HepG2 (cell line): ENCODE results near the gene FLYWCH1. TPM values are rescaled to one million over a fixed set of nuclear protein-coding genes. Genes with fewer than 3 reads are reported as not detected.

Source experiments
- ATAC-seq: fragments of 200-7000 bp; cut with Tn5 transposase; 3 replicates; pipeline ENCODE4 v1.9.1; 2020; ENCODE audit warnings: mild to moderate bottlenecking, moderate library complexity
- BruUV-seq: library from RNA; stranded (reverse); fragments of 400-500 nt; replicated peaks from 2 replicates; lab custom pipeline; 2021; lab: Mats Ljungman, UMichigan
- CTCF ChIA-PET: fragments of 300-600 bp; formaldehyde crosslinking; extraction: SDS; loops from one replicate; lab custom pipeline; 2021; ENCODE audit warnings: low total read pairs, inconsistent platforms, low intra/inter-chr PET ratio; lab: Yijun Ruan, JAX
- POLR2A ChIA-PET: fragments of 350-600 bp; sonication (Branson Sonifier 250); formaldehyde crosslinking; loops from one replicate; lab custom pipeline; 2020; ENCODE audit warnings: antibody characterized with exemption, inconsistent platforms; lab: Yijun Ruan, JAX
- DNase-seq: peaks from one replicate; pipeline ENCODE4 v3.0.0-alpha.2; 2015; ENCODE audit warnings: low spot score
- FAIRE-seq: peaks from 3 replicates; lab custom pipeline; 2011; peaks lifted over from hg19 to GRCh38; lab: Jason Lieb, UNC
- H2AFZ ChIP-seq: one replicate; pipeline ENCODE4 v1.6.1; 2011; ENCODE audit warnings: low read length, inconsistent platforms
- H3K27ac ChIP-seq: fragments of 300-600 bp; 3 replicates; pipeline ENCODE4 v1.8.0; 2011; ENCODE audit warnings: mixed run types, mild to moderate bottlenecking, mixed read lengths, low read length, inconsistent platforms; ENCODE audit not compliant: insufficient read depth; ENCODE audit errors: extremely low read length
- H3K27me3 ChIP-seq, 2 experiments: fragments of 200-600 bp in 1 of 2; 2 replicates in 1 of 2; 3 replicates in 1 of 2; pipeline versions ENCODE4 v1.6.0 to v1.8.0; 2011; ENCODE audit warnings: low read length in 2 of 2, mild to moderate bottlenecking in 2 of 2, moderate library complexity in 2 of 2, inconsistent platforms in 1 of 2; ENCODE audit not compliant: insufficient read depth in 2 of 2, control insufficient read depth in 1 of 2
- H3K36me3 ChIP-seq, 2 experiments: fragments of 200-600 bp in 1 of 2; replicated peaks in 1 of 2; 2 replicates in 1 of 2; 3 replicates in 1 of 2; pipeline versions ENCODE4 v1.5.1 to v1.8.0; 2011; ENCODE audit warnings: low read length in 2 of 2, inconsistent platforms in 1 of 2; ENCODE audit not compliant: insufficient read depth in 2 of 2, control insufficient read depth in 1 of 2
- H3K4me1 ChIP-seq: 2 replicates; pipeline ENCODE4 v1.5.1; 2012; ENCODE audit warnings: low read length, inconsistent platforms; ENCODE audit not compliant: insufficient read depth
- H3K4me2 ChIP-seq: 2 replicates; pipeline ENCODE4 v1.6.0; 2011; ENCODE audit warnings: low read depth, low read length, inconsistent platforms
- H3K4me3 ChIP-seq, 3 experiments: fragments of 200-600 bp in 1 of 3; sonication (generic), shearing (Covaris generic) in 1 of 3; replicated peaks in 1 of 3; 2 replicates each; pipeline ENCODE4 v1.5.1; 2011 to 2016; ENCODE audit warnings: low read length in 3 of 3, inconsistent platforms in 2 of 3, low read depth in 2 of 3, mild to moderate bottlenecking in 2 of 3, control low read depth in 1 of 3, mixed read lengths in 1 of 3; ENCODE audit not compliant: insufficient read depth in 1 of 3
- H3K79me2 ChIP-seq: one replicate; pipeline ENCODE4 v1.6.1; 2011; ENCODE audit warnings: low read length, inconsistent platforms; ENCODE audit not compliant: insufficient read depth
- H3K9ac ChIP-seq: 2 replicates; pipeline ENCODE4 v1.6.0; 2011; ENCODE audit warnings: mild to moderate bottlenecking, low read depth, low read length, inconsistent platforms; ENCODE audit not compliant: insufficient read depth
- H3K9me3 ChIP-seq: 2 replicates; pipeline ENCODE4 v1.5.1; 2012; ENCODE audit warnings: mild to moderate bottlenecking, low read length
- H4K20me1 ChIP-seq: 2 replicates; pipeline ENCODE4 v1.6.0; 2011; ENCODE audit warnings: inconsistent platforms, mild to moderate bottlenecking, low read length, moderate library complexity; ENCODE audit not compliant: insufficient read depth
- KDM2A ChIP-seq: sonication (generic); formaldehyde crosslinking; IDR thresholded peaks from 2 replicates; pipeline ENCODE4 v1.4.0; 2020; ENCODE audit warnings: low read depth, missing genetic modification reagents, borderline replicate concordance
- PATZ1 ChIP-seq: sonication (generic); formaldehyde crosslinking; IDR thresholded peaks from 2 replicates; pipeline ENCODE4 v1.4.0; 2020; ENCODE audit warnings: missing genetic modification reagents
- THRA ChIP-seq: sonication (generic); formaldehyde crosslinking; IDR thresholded peaks from 2 replicates; pipeline ENCODE4 v1.4.0; 2020; ENCODE audit warnings: missing genetic modification reagents, borderline replicate concordance
- ZBTB14 ChIP-seq: sonication (generic); formaldehyde crosslinking; IDR thresholded peaks from 2 replicates; pipeline ENCODE4 v1.4.0; 2020; ENCODE audit warnings: missing genetic modification reagents
- ZFY ChIP-seq: sonication (generic); formaldehyde crosslinking; IDR thresholded peaks from 2 replicates; pipeline ENCODE4 v1.4.0; 2020; ENCODE audit warnings: missing genetic modification reagents
- ZHX1 ChIP-seq: sonication (generic); formaldehyde crosslinking; IDR thresholded peaks from 2 replicates; pipeline ENCODE4 v1.8.1; 2022; ENCODE audit warnings: low read depth, mild to moderate bottlenecking, missing genetic modification reagents
- ZHX2 ChIP-seq, 2 experiments: sonication (generic) in 1 of 2; formaldehyde crosslinking in 1 of 2; IDR thresholded peaks; 2 replicates each; pipeline versions ENCODE4 v1.6.1 to v1.9.0; 2014 to 2022; ENCODE audit warnings: antibody characterized with exemption in 1 of 2, borderline replicate concordance in 1 of 2, inconsistent platforms in 1 of 2, low read depth in 1 of 2, missing genetic modification reagents in 1 of 2
- WGBS: methylation state at CpG from one replicate; pipeline ENCODE4 v1.1.6; 2017; ENCODE audit warnings: low lambda C conversion rate; 5-methylcytosine and 5-hydroxymethylcytosine counted together
- in situ Hi-C: cut with HindIII; loops from 2 replicates; pipeline ENCODE4 v1.10.0; 2017; ENCODE audit warnings: low pct_unique_long_range_greater_than_20kb; ENCODE audit not compliant: extremely low pct_ligation_motif_present
- intact Hi-C: fragments of 100-400 bp; cut with micrococcal nuclease; formaldehyde crosslinking; loops from one replicate; pipeline ENCODE4 v1.10.0; 2022; ENCODE audit not compliant: unreplicated experiment
- polyA plus RNA-seq, 8 experiments: library from polyadenylated mRNA; depleted of rRNA in 3 of 8; stranded (reverse) in 7 of 8; unstranded in 1 of 8; fragments of >200 nt; fragmentation: Illumina TruSeq in 4 of 8; extraction: Trizol in 4 of 8; gene quantifications; 2 replicates each; pipeline versions ENCODE4 v1.2.1 to v1.2.3, GENCODE V29; 2011 to 2016; ENCODE audit warnings: low read depth in 4 of 8, missing spikeins in 1 of 8, mixed read lengths in 1 of 8; ENCODE audit not compliant: insufficient read depth in 1 of 8
- total RNA-seq, 5 experiments: library from RNA; depleted of rRNA; stranded (reverse); fragments of >200 nt; fragmentation: Illumina TruSeq; extraction: Trizol; gene quantifications; 2 replicates each; pipeline ENCODE4 v1.2.3, GENCODE V29; 2016; ENCODE audit warnings: low read depth in 1 of 5

The FLYWCH1 gene
- total and polyA plus RNA-seq, 2 of the 13 experiments (the other 11 are each of a cell fraction or from before 2014, with no cell fraction given): 7.3 to 12.4 TPM

- peak overlapping the region; percentile 56 for H3K4me2 ChIP-seq
- H3K4me3 ChIP-seq: no peak overlapping the region
- no peak overlapping the region for H2AFZ ChIP-seq
- no peaks in the 10 kb centered on the region for H3K9me3 ChIP-seq
- peak; percentile 83 for ATAC-seq
- H3K9ac ChIP-seq: no peak overlapping the region
- H3K4me1 ChIP-seq: 0 out of 2 replicates have a peak, but pooled peaks cover 9% of the 10 kb centered on the region
- FAIRE-seq: peak; percentile 89
- intact Hi-C loops: no loop called here
- H3K27me3 ChIP-seq: no peaks in the 10 kb centered on the region
- POLR2A ChIA-PET: interaction anchor here (0.5 to 1.0 kb wide), 5 partner anchors 15 to 59 kb away, joined by 3 to 6 read pairs (median 4); partner anchors contain the start of gene FLYWCH1
- peak; percentile 74 for DNase-seq
- H4K20me1 ChIP-seq: no peaks in the 10 kb centered on the region
- 37% methylated on average over 6 of the region's 19 CpGs for WGBS
- no peak overlapping the region for H3K27ac ChIP-seq
- CTCF ChIA-PET: interaction anchor here (1.1 to 2.0 kb wide), 4 partner anchors 52 to 88 kb away, joined by 3 to 9 read pairs (median 7); no protein-coding TSS in a partner anchor
- peaks cover 4 to 5% of the 10 kb centered on the region in 2 experiments; a peak in 3 of 5 replicates for H3K36me3 ChIP-seq
- no peaks in the 10 kb centered on the region for H3K79me2 ChIP-seq
- BruUV-seq: no TSS peak
- in situ Hi-C loops: no loop called here
- TF ChIP-seq ZBTB14 (peak; percentile 26; the same call in 1 of the 2 replicates), KDM2A (peak; percentile 66; the same call in 1 of the 2 replicates), ZHX1 (peak; percentile 58; the same call in 1 of the 2 replicates), PATZ1 (CRISPR knock-in tag) (0 out of 2 replicates have a peak, but pooled peaks have one; percentile 15), ZHX2 (IDR thresholded peaks at IDR 0.05; ENCODE audit: low read depth) (peak; percentile 79), ZHX2 (CRISPR knock-in tag; IDR thresholded peaks at IDR 0.05; ENCODE audit: borderline replicate concordance) (no peak), ZFY (CRISPR knock-in tag) (peak; percentile 36; the same call in 1 of the 2 replicates), THRA (CRISPR knock-in tag) (peak; percentile 63; the same call in 1 of the 2 replicates)
These were observed 15.4 kb downstream of the FLYWCH1 start for GRCh38 chr16:2927010-2927646.
